HG02870 (cell line): Measurements from ENCODE around the gene CCSER1.

Source experiments
- ATAC-seq: cut with Tn5 transposase; IDR thresholded peaks from one replicate; pipeline ENCODE4 v1.9.1; 2021; ENCODE audit warnings: mild to moderate bottlenecking, moderate library complexity; ENCODE audit not compliant: unreplicated experiment

Gene CCSER1

GRCh38 chr4:90189178-90189577 is 62.0 kb downstream of the CCSER1 start:
- no peak for ATAC-seq

DNA sequence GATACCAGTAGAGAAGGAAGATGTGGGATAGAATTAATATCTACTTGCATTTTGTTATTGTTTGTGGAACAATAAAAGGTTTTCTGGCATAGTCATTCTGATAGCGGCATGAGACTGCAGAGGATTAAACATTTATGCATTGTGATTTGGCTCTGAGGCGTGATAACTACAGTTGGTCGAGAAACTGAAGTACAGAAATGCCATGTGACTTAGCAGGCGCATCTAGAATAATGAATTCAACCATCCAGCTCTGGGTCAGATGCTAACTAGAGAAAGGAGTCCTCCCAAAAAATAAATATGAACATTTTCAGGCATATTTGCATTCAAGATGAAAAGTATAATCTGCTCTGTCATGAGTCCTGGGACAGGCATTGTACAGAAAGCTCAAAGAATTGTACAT is 62.8 kb downstream of the CCSER1 start:
- ATAC-seq: no peak

- ATAC-seq: no peak
Measured at GRCh38 chr4:90190525-90190924, 63.3 kb downstream of the CCSER1 start.

DNA sequence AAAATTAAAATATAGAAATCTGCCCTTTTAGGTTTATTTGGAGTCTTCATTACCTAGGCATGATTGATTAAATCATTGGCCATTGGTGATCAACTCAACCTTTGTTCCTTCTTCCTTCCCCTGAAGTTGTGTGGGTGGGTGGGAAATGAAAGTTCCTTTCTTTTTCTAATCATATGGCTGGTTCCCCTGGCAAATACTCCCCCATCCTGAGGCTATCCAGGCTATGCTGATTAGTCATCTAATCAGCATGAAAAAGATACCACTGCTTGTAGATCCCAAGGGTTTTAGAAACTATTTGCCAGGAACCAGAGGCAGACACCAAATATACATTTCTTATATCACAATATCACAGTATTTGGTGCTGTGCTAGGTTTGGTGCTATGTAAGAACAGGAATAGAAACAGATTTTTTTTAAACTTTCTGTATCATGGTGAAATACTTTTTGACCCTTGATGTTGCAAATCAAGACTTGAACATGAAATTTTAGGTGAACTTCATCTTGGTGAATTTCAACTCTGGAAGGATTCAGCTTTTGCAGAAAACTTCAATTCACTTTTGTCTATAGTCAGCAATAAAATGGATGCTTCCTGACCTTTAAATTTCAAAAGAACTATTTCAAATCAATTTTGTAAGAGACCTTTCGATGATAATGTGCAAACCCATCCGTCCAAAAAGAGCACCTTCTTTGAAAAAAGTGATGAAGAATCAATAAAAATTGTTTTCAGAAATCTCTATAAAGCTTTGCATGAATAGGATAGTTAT is 71.1 kb downstream of the CCSER1 start:
- no peak for ATAC-seq

GRCh38 chr4:90207887-90208454 is 80.8 kb downstream of the CCSER1 start:
- ATAC-seq: no peak

- no peak for ATAC-seq
Measured at GRCh38 chr4:90209922-90210321, 82.7 kb downstream of the CCSER1 start.

DNA sequence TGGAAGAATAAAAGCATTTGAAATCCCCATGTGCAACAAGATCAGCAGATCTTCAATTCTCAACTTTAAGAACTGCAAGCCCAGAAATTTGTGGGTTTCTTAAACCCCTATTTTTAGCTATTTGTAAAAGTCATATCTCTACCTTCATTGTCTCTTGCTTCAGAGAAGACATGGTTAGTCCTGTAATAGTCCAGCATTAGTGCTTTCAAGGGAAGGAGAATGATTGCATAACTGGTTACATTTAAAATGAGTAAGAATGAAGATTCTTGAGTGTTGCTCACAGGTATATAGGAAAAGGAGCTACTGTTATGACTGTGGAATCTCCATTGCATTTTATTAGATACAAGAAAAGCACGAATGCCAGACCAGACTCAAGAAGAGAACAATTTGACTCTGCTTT is 84.0 kb downstream of the CCSER1 start:
- peak; percentile 79 for ATAC-seq

GRCh38 chr4:90215286-90215685 is 88.1 kb downstream of the CCSER1 start:
- peak; percentile 46 for ATAC-seq

- ATAC-seq: peak; percentile 84
Measured at GRCh38 chr4:90219822-90220221, 92.6 kb downstream of the CCSER1 start.

- no peak for ATAC-seq
Measured at GRCh38 chr4:90220459-90220858, 93.3 kb downstream of the CCSER1 start.

GRCh38 chr4:90226734-90227133 is 99.5 kb downstream of the CCSER1 start:
- ATAC-seq: no peak

DNA sequence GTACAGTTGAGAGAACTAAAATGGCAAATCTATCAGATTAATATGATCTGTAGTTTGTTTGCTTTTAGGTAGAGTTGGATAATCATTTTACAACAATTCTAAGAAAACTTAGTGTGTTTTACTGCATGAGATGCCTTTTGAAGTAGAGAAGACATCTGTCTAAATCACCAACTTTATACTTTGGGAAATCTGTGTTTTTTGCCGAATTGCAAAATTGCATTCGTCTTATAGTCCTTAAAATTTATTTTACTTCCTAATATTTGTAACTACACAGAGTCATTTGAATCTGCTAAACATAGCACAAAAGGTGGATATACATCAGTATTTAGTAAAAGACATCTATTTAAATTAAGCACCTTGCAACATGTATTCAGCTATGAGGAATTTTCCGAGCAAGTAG is 100.0 kb downstream of the CCSER1 start:
- ATAC-seq: no peak

GRCh38 chr4:90234916-90235547 is 107.8 kb downstream of the CCSER1 start:
- ATAC-seq: no peak

GRCh38 chr4:90237751-90238530 is 110.7 kb downstream of the CCSER1 start:
- ATAC-seq: no peak

DNA sequence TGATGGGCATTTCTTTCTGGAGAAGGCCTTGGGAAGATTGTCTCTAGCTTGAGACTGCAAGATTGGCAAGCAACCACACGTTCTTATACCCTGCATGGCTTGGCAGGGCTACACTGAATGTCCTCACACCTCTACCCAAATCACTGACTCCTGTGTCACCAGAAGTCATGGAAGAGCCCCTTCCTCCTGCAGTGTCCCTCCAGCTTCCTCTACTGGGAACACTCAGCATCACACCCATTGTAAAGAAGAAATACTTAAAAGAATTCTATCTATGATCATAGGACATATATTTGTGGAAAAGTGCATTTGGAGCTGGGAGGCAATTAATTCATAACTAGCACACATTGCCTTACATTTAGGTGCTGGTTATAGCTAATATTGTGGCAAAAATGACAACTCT is 113.1 kb downstream of the CCSER1 start:
- ATAC-seq: no peak

DNA sequence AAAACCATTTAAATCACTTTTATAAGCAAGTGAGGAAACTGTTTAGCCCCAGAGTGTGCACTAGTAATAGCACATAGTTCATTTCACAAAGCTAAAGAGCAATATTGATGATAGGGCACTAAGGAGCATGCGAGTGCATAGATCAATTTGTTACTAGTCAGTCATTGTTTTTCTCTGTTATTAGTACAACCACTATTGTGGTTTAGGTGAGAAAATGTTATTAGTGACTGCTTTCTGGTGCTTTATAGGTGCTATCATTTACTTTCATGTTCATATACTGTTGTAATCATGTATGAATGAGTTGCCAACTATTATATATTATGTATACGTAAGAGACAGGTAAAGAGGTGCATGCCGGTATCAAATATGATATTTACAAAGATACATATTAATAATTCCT is 113.8 kb downstream of the CCSER1 start:
- ATAC-seq: no peak

GRCh38 chr4:90245837-90246236 is 118.6 kb downstream of the CCSER1 start:
- ATAC-seq: no peak

DNA sequence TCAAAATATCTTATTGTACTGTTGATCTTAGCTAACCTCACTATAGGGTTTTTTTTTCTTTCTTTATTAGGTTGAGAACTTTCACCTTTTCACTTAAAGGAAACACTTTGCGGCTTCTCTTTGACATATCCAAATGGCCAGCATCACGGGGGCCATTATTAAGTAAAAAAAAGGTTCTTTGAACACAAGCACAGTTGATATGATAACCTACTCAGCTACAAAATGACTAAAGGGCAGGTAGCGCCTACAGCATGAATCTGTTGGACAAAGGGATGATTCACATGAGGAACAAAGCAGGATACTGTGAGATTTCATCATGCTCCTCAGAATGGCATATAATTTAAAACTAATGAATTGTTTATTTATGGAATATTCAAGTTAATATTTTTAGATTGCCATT is 119.6 kb downstream of the CCSER1 start:
- ATAC-seq: no peak

GRCh38 chr4:90254357-90254756 is 127.2 kb downstream of the CCSER1 start:
- ATAC-seq: no peak

- ATAC-seq: no peak
Measured at GRCh38 chr4:90274175-90274574, 147.0 kb downstream of the CCSER1 start.

GRCh38 chr4:90280954-90281353 is 153.8 kb downstream of the CCSER1 start:
- no peak for ATAC-seq
